Spleen (tissue), 7 donors: Measurements from ENCODE around the gene LIN37.

Experiments
- CTCF ChIP-seq, 11 experiments: fragments of 200-600 bp in 7 of 11; fragments of 450-650 bp in 4 of 11; sonication (generic) in 4 of 11; IDR thresholded peaks in 8 of 11; conservative IDR thresholded peaks in 3 of 11; 1 replicate in 7 of 11; 2 replicates in 4 of 11; pipeline versions ENCODE4 v1.4.0 to v1.8.0; 2016 to 2021; ENCODE audit warnings: antibody characterized with exemption in 11 of 11, inconsistent platforms in 4 of 11, mild to moderate bottlenecking in 1 of 11
- POLR2AphosphoS5 ChIP-seq, 3 donors: sonication (generic); formaldehyde crosslinking; IDR thresholded peaks; one replicate each; pipeline ENCODE4 v1.5.1; 2017; ENCODE audit warnings: antibody characterized with exemption in 3 of 3
- donor health status: DM: no; HTN: no; CAD: no; lungs with moderate emphysema.
- donor health status: DM: no; HTN: no; CAD: no.
- donor health status: DM: no; HTN: no; CAD: no.

GRCh38 chr19:35702223-35703012 lies 46.0 kb upstream of the LIN37 start:
- TF ChIP-seq CTCF (IDR thresholded peaks at IDR 0.05 in 8 of 11, conservative IDR thresholded peaks at IDR 0.05 in 3 of 11) (peak in 2 of 11 experiments; percentile 10 to 33), POLR2AphosphoS5 (IDR thresholded peaks at IDR 0.05) (peak; percentile 82 to 97 (median 94))
